Activated gamma-delta T cell treated with Interleukin-2 at 50 U/mL for 16 hours (primary cell): ENCODE data around the gene ATP6V0D1.

Experiments
- DNase-seq: peaks from one replicate; pipeline ENCODE4 v3.0.0-alpha.2; 2020

Gene ATP6V0D1

GRCh38 chr16:67389911-67390815 is 90.8 kb downstream of the ATP6V0D1 start:
- no peak for DNase-seq

- no peak for DNase-seq
Observed at GRCh38 chr16:67388591-67388990, 92.4 kb downstream of the ATP6V0D1 start.

GRCh38 chr16:67388191-67388590 is 92.8 kb downstream of the ATP6V0D1 start:
- DNase-seq: no peak
